Right ventricle myocardium inferior (tissue), 1 donor: Measurements from ENCODE around the gene GPC5. TPM values are rescaled to one million over a fixed set of nuclear protein-coding genes. Genes with fewer than 3 reads are reported as not detected.
"Not testable (repeated sequence)": the region's sequence is repeated elsewhere in the genome, so short reads cannot be mapped to it uniquely, and the experiment has no call there.

ENCODE experiments used
- ATAC-seq: fragments of 200-7000 bp; cut with Tn5 transposase; one replicate; pipeline ENCODE4 v1.9.1; 2020; ENCODE audit warnings: mild to moderate bottlenecking, moderate library complexity
- DNase-seq: peaks from one replicate; pipeline ENCODE4 v3.0.0; 2021; ENCODE audit errors: missing footprints
- intact Hi-C: fragments of 100-400 bp; cut with DNase I; formaldehyde crosslinking; loops from one replicate; pipeline ENCODE4 v1.11.0; 2022
- total RNA-seq: library from RNA; stranded (reverse); fragmentation: NEBNext Ultra II Directional; extraction: Animal tissue kit (Norgen Biotek cat#: 25700); gene quantifications from one replicate; pipeline ENCODE4 v1.2.1, GENCODE V29; 2021
- donor health status: DM: no; HTN: yes; CAD: no; lungs with severe emphysema.

Gene GPC5
- total RNA-seq, 1 donor from 2014 or later, result 1.8 TPM

GRCh38 chr13:91774397-91774796 lies 376.0 kb downstream of the GPC5 start:
- ATAC-seq, result no peak
- no peak for DNase-seq
- intact Hi-C loops, result no loop called here

- ATAC-seq (no peak), DNase-seq (no peak)
- intact Hi-C loops, result no loop called here
These were observed 378.3 kb downstream of the GPC5 start for GRCh38 chr13:91776611-91777193.

- no peak for ATAC-seq
- DNase-seq, result no peak
- intact Hi-C loops, result no loop called here
These were observed 379.7 kb downstream of the GPC5 start for GRCh38 chr13:91778123-91778522.

- DNase-seq, ATAC-seq: not testable (repeated sequence)
- intact Hi-C loops, result loop anchor here (5.0 kb wide), 1 partner anchor 400 kb away; no protein-coding TSS in a partner anchor
These were observed 383.7 kb downstream of the GPC5 start for GRCh38 chr13:91781982-91782691.

GRCh38 chr13:91785431-91786119 lies 387.2 kb downstream of the GPC5 start:
- ATAC-seq (no peak), DNase-seq (no peak)
- intact Hi-C loops, result no loop called here

GRCh38 chr13:91792054-91792453 lies 393.6 kb downstream of the GPC5 start:
- DNase-seq (no peak), ATAC-seq (no peak)
- intact Hi-C loops, result no loop called here

- no peak for DNase-seq
- intact Hi-C loops, result no loop called here
- no peak for ATAC-seq
These were observed 399.1 kb downstream of the GPC5 start for GRCh38 chr13:91797567-91797966.

- ATAC-seq, intact Hi-C loops, DNase-seq: not testable (repeated sequence)
These were observed 399.9 kb downstream of the GPC5 start for GRCh38 chr13:91798338-91798737.

- intact Hi-C loops, DNase-seq, ATAC-seq: not testable (repeated sequence)
These were observed 403.4 kb downstream of the GPC5 start for GRCh38 chr13:91801772-91802171.

- DNase-seq (no peak), ATAC-seq (no peak)
- intact Hi-C loops, result no loop called here
These were observed 404.5 kb downstream of the GPC5 start for GRCh38 chr13:91802957-91803356.

GRCh38 chr13:91804724-91805123 lies 406.3 kb downstream of the GPC5 start:
- DNase-seq (no peak), ATAC-seq (no peak)
- intact Hi-C loops, result no loop called here

GRCh38 chr13:91805605-91806004 lies 407.2 kb downstream of the GPC5 start:
- no peak for ATAC-seq

GRCh38 chr13:91809161-91809560 lies 410.7 kb downstream of the GPC5 start:
- intact Hi-C loops, result no loop called here
- ATAC-seq (no peak), DNase-seq (no peak)

More at GRCh38 chr13:91805605-91806004, 407.2 kb downstream of the GPC5 start:
- no peak for DNase-seq
- intact Hi-C loops, result no loop called here

- peak; percentile 87 for ATAC-seq
- intact Hi-C loops, result no loop called here
These were observed 414.8 kb downstream of the GPC5 start for GRCh38 chr13:91813253-91813652.

GRCh38 chr13:91816263-91816807 lies 417.9 kb downstream of the GPC5 start:
- DNase-seq (no peak), ATAC-seq (no peak)
- intact Hi-C loops, result loop anchor here (5.0 kb wide), 1 partner anchor 256 kb away; no protein-coding TSS in a partner anchor

More at GRCh38 chr13:91813253-91813652, 414.8 kb downstream of the GPC5 start:
- no peak for DNase-seq

GRCh38 chr13:91817250-91817649 lies 418.8 kb downstream of the GPC5 start:
- DNase-seq, result no peak
- intact Hi-C loops, result loop anchor here (5.0 kb wide), 1 partner anchor 255 kb away; no protein-coding TSS in a partner anchor
- ATAC-seq, result no peak

- intact Hi-C loops, result no loop called here
- ATAC-seq, result no peak
- DNase-seq, result no peak
These were observed 426.0 kb downstream of the GPC5 start for GRCh38 chr13:91824416-91824815.

GRCh38 chr13:91825516-91825915 lies 427.1 kb downstream of the GPC5 start:
- ATAC-seq (no peak), DNase-seq (no peak)
- intact Hi-C loops, result no loop called here

- ATAC-seq (no peak), DNase-seq (no peak)
- intact Hi-C loops, result no loop called here
These were observed 438.1 kb downstream of the GPC5 start for GRCh38 chr13:91836553-91836952.
